GM19467 (cell line): ENCODE data around the gene TMEM115.

Experiments used
- ATAC-seq: cut with Tn5 transposase; IDR thresholded peaks from one replicate; pipeline ENCODE4 v1.9.1; 2021; ENCODE audit warnings: mild to moderate bottlenecking, moderate library complexity; ENCODE audit not compliant: unreplicated experiment

TMEM115 gene

GRCh38 chr3:50334339-50335075, 24.8 kb downstream of the TMEM115 start:
- no peak for ATAC-seq

- no peak for ATAC-seq
Measured at GRCh38 chr3:50333744-50334328, 25.5 kb downstream of the TMEM115 start.

GRCh38 chr3:50331364-50331907, 27.9 kb downstream of the TMEM115 start:
- no peak for ATAC-seq

- ATAC-seq, result no peak
Measured at GRCh38 chr3:50330330-50330729, 29.0 kb downstream of the TMEM115 start.

GRCh38 chr3:50327943-50328691, 31.2 kb downstream of the TMEM115 start, which contains the start of gene TUSC2:
TUSC2 (minus strand) TSS chr3:50328223; CDS start chr3:50328099, 124 bp downstream.
- ATAC-seq, result peak; percentile 73

GRCh38 chr3:50327129-50327528, 32.2 kb downstream of the TMEM115 start:
- ATAC-seq, result no peak

GRCh38 chr3:50326182-50326541, 33.2 kb downstream of the TMEM115 start:
- no peak for ATAC-seq

- no peak for ATAC-seq
Measured at GRCh38 chr3:50325497-50326181, 33.7 kb downstream of the TMEM115 start.

- ATAC-seq, result no peak
Measured at GRCh38 chr3:50325113-50325480, 34.2 kb downstream of the TMEM115 start.

GRCh38 chr3:50324351-50325112, 34.8 kb downstream of the TMEM115 start:
- ATAC-seq, result no peak

GRCh38 chr3:50323614-50324199, 35.6 kb downstream of the TMEM115 start:
- ATAC-seq, result no peak

GRCh38 chr3:50323092-50323600, 36.2 kb downstream of the TMEM115 start:
- no peak for ATAC-seq

- no peak for ATAC-seq
Measured at GRCh38 chr3:50322386-50323091, 36.8 kb downstream of the TMEM115 start, which contains the start of gene HYAL2. HYAL2 (minus strand) TSS chr3:50322745; CDS start chr3:50320489, 2,256 bp downstream.

- ATAC-seq, result no peak
Measured at GRCh38 chr3:50322115-50322385, 37.3 kb downstream of the TMEM115 start.

GRCh38 chr3:50321336-50322114, 37.8 kb downstream of the TMEM115 start:
- ATAC-seq, result peak; percentile 70

- ATAC-seq, result peak; percentile 33
Measured at GRCh38 chr3:50320853-50321335, 38.4 kb downstream of the TMEM115 start.

GRCh38 chr3:50319894-50320625, 39.3 kb downstream of the TMEM115 start:
- no peak for ATAC-seq
